Activated naive CD8-positive, alpha-beta T cell (primary cell): Measurements from ENCODE around the gene SGK1.

Experiments
- H3K27ac Mint-ChIP-seq: one replicate; pipeline ENCODE4 v1.8.0; 2021; ENCODE audit warnings: mixed read lengths
- H3K27me3 Mint-ChIP-seq: one replicate; pipeline ENCODE4 v1.8.0; 2021; ENCODE audit warnings: mixed read lengths
- H3K36me3 Mint-ChIP-seq: one replicate; pipeline ENCODE4 v1.8.0; 2021; ENCODE audit warnings: mixed read lengths
- H3K4me1 Mint-ChIP-seq: one replicate; pipeline ENCODE4 v1.8.0; 2021; ENCODE audit warnings: low read depth, mixed read lengths
- H3K4me3 Mint-ChIP-seq: one replicate; pipeline ENCODE4 v1.8.0; 2021; ENCODE audit warnings: mild to moderate bottlenecking, mixed read lengths
- H3K9me3 Mint-ChIP-seq: one replicate; pipeline ENCODE4 v1.8.0; 2021; ENCODE audit warnings: low read depth, mixed read lengths

SGK1 gene

GRCh38 chr6:134176264-134176975 is 141.5 kb downstream of the SGK1 start:
- peak overlapping the region; percentile 94 for H3K27ac Mint-ChIP-seq
- H3K4me3 Mint-ChIP-seq: peak overlapping the region; percentile 99
- H3K27me3 Mint-ChIP-seq: no peaks in the 10 kb centered on the region
- peaks cover 58% of the 10 kb centered on the region for H3K4me1 Mint-ChIP-seq
- no peaks in the 10 kb centered on the region for H3K9me3 Mint-ChIP-seq
- peaks cover 15% of the 10 kb centered on the region for H3K36me3 Mint-ChIP-seq

GRCh38 chr6:134175532-134176263 is 142.2 kb downstream of the SGK1 start:
- H3K4me3 Mint-ChIP-seq: peak overlapping the region; percentile 99
- H3K36me3 Mint-ChIP-seq: peaks cover 18% of the 10 kb centered on the region
- H3K27me3 Mint-ChIP-seq: no peaks in the 10 kb centered on the region
- H3K4me1 Mint-ChIP-seq: peaks cover 66% of the 10 kb centered on the region
- H3K9me3 Mint-ChIP-seq: no peaks in the 10 kb centered on the region
- H3K27ac Mint-ChIP-seq: peak overlapping the region; percentile 94

- H3K4me3 Mint-ChIP-seq: peak overlapping the region; percentile 99
- peaks cover 74% of the 10 kb centered on the region for H3K4me1 Mint-ChIP-seq
- no peaks in the 10 kb centered on the region for H3K27me3 Mint-ChIP-seq
- H3K27ac Mint-ChIP-seq: peak overlapping the region; percentile 95
- peaks cover 20% of the 10 kb centered on the region for H3K36me3 Mint-ChIP-seq
- no peaks in the 10 kb centered on the region for H3K9me3 Mint-ChIP-seq
These were observed 143.0 kb downstream of the SGK1 start for GRCh38 chr6:134174672-134175531.

GRCh38 chr6:134173936-134174671 is 143.8 kb downstream of the SGK1 start:
- peaks cover 75% of the 10 kb centered on the region for H3K4me1 Mint-ChIP-seq
- H3K9me3 Mint-ChIP-seq: no peaks in the 10 kb centered on the region
- peak overlapping the region; percentile 95 for H3K27ac Mint-ChIP-seq
- H3K4me3 Mint-ChIP-seq: peak overlapping the region; percentile 99
- peaks cover 20% of the 10 kb centered on the region for H3K36me3 Mint-ChIP-seq
- H3K27me3 Mint-ChIP-seq: no peaks in the 10 kb centered on the region

- Mint-ChIP-seq H3K36me3 (peaks cover 20% of the 10 kb centered on the region), H3K27ac (no peak overlapping the region), H3K4me3 (peak overlapping the region; percentile 99), H3K4me1 (peaks cover 71% of the 10 kb centered on the region), H3K27me3 (no peaks in the 10 kb centered on the region), H3K9me3 (no peaks in the 10 kb centered on the region)
These were observed 144.6 kb downstream of the SGK1 start for GRCh38 chr6:134173366-134173725.

GRCh38 chr6:134172706-134173365 is 145.1 kb downstream of the SGK1 start:
- Mint-ChIP-seq H3K27ac (peak overlapping the region; percentile 22), H3K4me1 (peaks cover 69% of the 10 kb centered on the region), H3K9me3 (no peaks in the 10 kb centered on the region), H3K36me3 (peaks cover 20% of the 10 kb centered on the region), H3K4me3 (peak overlapping the region; percentile 99), H3K27me3 (no peaks in the 10 kb centered on the region)

GRCh38 chr6:134172020-134172705 is 145.7 kb downstream of the SGK1 start:
- Mint-ChIP-seq H3K4me1 (peaks cover 62% of the 10 kb centered on the region), H3K4me3 (peak overlapping the region; percentile 99), H3K27ac (peak overlapping the region; percentile 70), H3K27me3 (no peaks in the 10 kb centered on the region), H3K36me3 (peaks cover 20% of the 10 kb centered on the region), H3K9me3 (no peaks in the 10 kb centered on the region)

- H3K4me1 Mint-ChIP-seq: peaks cover 57% of the 10 kb centered on the region
- peak overlapping the region; percentile 99 for H3K4me3 Mint-ChIP-seq
- H3K27ac Mint-ChIP-seq: peak overlapping the region; percentile 70
- H3K9me3 Mint-ChIP-seq: no peaks in the 10 kb centered on the region
- H3K36me3 Mint-ChIP-seq: peaks cover 20% of the 10 kb centered on the region
- no peaks in the 10 kb centered on the region for H3K27me3 Mint-ChIP-seq
These were observed 146.4 kb downstream of the SGK1 start for GRCh38 chr6:134171517-134171916.

- H3K27me3 Mint-ChIP-seq: no peaks in the 10 kb centered on the region
- H3K36me3 Mint-ChIP-seq: peaks cover 20% of the 10 kb centered on the region
- peak overlapping the region; percentile 99 for H3K4me3 Mint-ChIP-seq
- peaks cover 53% of the 10 kb centered on the region for H3K4me1 Mint-ChIP-seq
- no peaks in the 10 kb centered on the region for H3K9me3 Mint-ChIP-seq
- H3K27ac Mint-ChIP-seq: peak overlapping the region; percentile 70
These were observed 147.1 kb downstream of the SGK1 start for GRCh38 chr6:134170844-134171243.

- Mint-ChIP-seq H3K9me3 (no peaks in the 10 kb centered on the region), H3K36me3 (peaks cover 20% of the 10 kb centered on the region), H3K27me3 (no peaks in the 10 kb centered on the region), H3K4me1 (peaks cover 49% of the 10 kb centered on the region), H3K4me3 (peak overlapping the region; percentile 99), H3K27ac (peak overlapping the region; percentile 66)
These were observed 147.9 kb downstream of the SGK1 start for GRCh38 chr6:134169871-134170486.

GRCh38 chr6:134168590-134169208 is 149.2 kb downstream of the SGK1 start:
- Mint-ChIP-seq H3K27me3 (no peaks in the 10 kb centered on the region), H3K4me1 (peaks cover 44% of the 10 kb centered on the region), H3K9me3 (no peaks in the 10 kb centered on the region), H3K4me3 (peak overlapping the region; percentile 11), H3K27ac (peak overlapping the region; percentile 29), H3K36me3 (peaks cover 20% of the 10 kb centered on the region)

GRCh38 chr6:134166511-134167261 is 151.2 kb downstream of the SGK1 start:
- no peak overlapping the region for H3K27ac Mint-ChIP-seq
- H3K36me3 Mint-ChIP-seq: peaks cover 7% of the 10 kb centered on the region
- peaks cover 24% of the 10 kb centered on the region for H3K4me1 Mint-ChIP-seq

More at GRCh38 chr6:134166511-134167261, 151.2 kb downstream of the SGK1 start:
- Mint-ChIP-seq H3K9me3 (no peaks in the 10 kb centered on the region), H3K4me3 (no peak overlapping the region), H3K27me3 (no peaks in the 10 kb centered on the region)
